Natural killer cell (primary cell): Measurements from ENCODE around the gene CDCA3. TPM values are rescaled to one million over a fixed set of nuclear protein-coding genes. Genes with fewer than 3 reads are reported as not detected.

Source experiments
- ATAC-seq, 3 donors: fragments of 150-1000 bp in 2 of 3; fragments of 200-7000 bp in 1 of 3; cut with Tn5 transposase; 1 replicate in 1 of 3; 2 replicates in 2 of 3; pipeline ENCODE4 v1.10.0; 2021; ENCODE audit warnings: mild to moderate bottlenecking in 2 of 3, moderate library complexity in 2 of 3
- DNase-seq, 2 donors: peaks; one replicate each; pipeline versions ENCODE4 v3.0.0 to v3.0.0-alpha.2; 2013 to 2021; ENCODE audit warnings: mixed read lengths in 1 of 2
- H3K27ac ChIP-seq: one replicate; pipeline ENCODE4 v1.5.1; 2013; ENCODE audit warnings: mild to moderate bottlenecking, low read length
- H3K27me3 ChIP-seq: one replicate; pipeline ENCODE4 v1.6.1; 2013; ENCODE audit warnings: low read length; ENCODE audit not compliant: control insufficient read depth, insufficient read depth
- H3K36me3 ChIP-seq: one replicate; pipeline ENCODE4 v1.6.1; 2013; ENCODE audit warnings: low read length; ENCODE audit not compliant: control insufficient read depth, insufficient read depth
- H3K4me1 ChIP-seq: one replicate; pipeline ENCODE4 v1.6.1; 2013; ENCODE audit warnings: low read length; ENCODE audit not compliant: control insufficient read depth, insufficient read depth
- H3K4me3 ChIP-seq: one replicate; pipeline ENCODE4 v1.5.1; 2013; ENCODE audit warnings: low read length
- H3K9me3 ChIP-seq: one replicate; pipeline ENCODE4 v1.6.1; 2013; ENCODE audit warnings: low read length; ENCODE audit not compliant: control insufficient read depth, insufficient read depth
- H3K27ac Mint-ChIP-seq, 2 donors: one replicate each; pipeline ENCODE4 v1.8.0; 2022; ENCODE audit warnings: mild to moderate bottlenecking in 2 of 2, mixed read lengths in 2 of 2, moderate library complexity in 1 of 2
- H3K27me3 Mint-ChIP-seq, 2 donors: one replicate each; pipeline ENCODE4 v1.8.0; 2022; ENCODE audit warnings: low read depth in 2 of 2, mixed read lengths in 2 of 2
- H3K36me3 Mint-ChIP-seq: one replicate; pipeline ENCODE4 v1.8.0; 2022; ENCODE audit warnings: mixed read lengths
- H3K4me1 Mint-ChIP-seq, 2 donors: one replicate each; pipeline ENCODE4 v1.8.0; 2022; ENCODE audit warnings: mixed read lengths in 2 of 2
- H3K4me3 Mint-ChIP-seq: one replicate; pipeline ENCODE4 v1.8.0; 2022; ENCODE audit warnings: mild to moderate bottlenecking, moderate library complexity, mixed read lengths
- H3K9me3 Mint-ChIP-seq, 2 donors: one replicate each; pipeline ENCODE4 v1.8.0; 2022; ENCODE audit warnings: mixed read lengths in 2 of 2
- WGBS: methylation state at CpG from one replicate; pipeline ENCODE4 v1.1.7; 2013; ENCODE audit warnings: missing lambda C conversion rate; ENCODE audit not compliant: insufficient coverage; 5-methylcytosine and 5-hydroxymethylcytosine counted together
- intact Hi-C: fragments of 100-400 bp; cut with micrococcal nuclease; formaldehyde crosslinking; loops from one replicate; pipeline ENCODE4 v1.14.2; 2022
- total RNA-seq, 4 donors: library from RNA; stranded (reverse); fragments of 120-200 nt in 1 of 4; gene quantifications; one replicate each; pipeline versions ENCODE4 v1.2.3 to v1.2.4, GENCODE V29; 2013 to 2022
- TF ChIP-seq, protein P1 (sequence below): fragments of 200-600 bp; IDR thresholded peaks from one replicate; pipeline ENCODE4 v1.8.0; 2022; ENCODE audit warnings: antibody characterized with exemption

The CDCA3 gene
- total RNA-seq, 3 donors from 2014 or later (not counting 1 experiment from before 2014, with no cell fraction given), result 1.4 to 3.3 (median 1.4) TPM

DNA sequence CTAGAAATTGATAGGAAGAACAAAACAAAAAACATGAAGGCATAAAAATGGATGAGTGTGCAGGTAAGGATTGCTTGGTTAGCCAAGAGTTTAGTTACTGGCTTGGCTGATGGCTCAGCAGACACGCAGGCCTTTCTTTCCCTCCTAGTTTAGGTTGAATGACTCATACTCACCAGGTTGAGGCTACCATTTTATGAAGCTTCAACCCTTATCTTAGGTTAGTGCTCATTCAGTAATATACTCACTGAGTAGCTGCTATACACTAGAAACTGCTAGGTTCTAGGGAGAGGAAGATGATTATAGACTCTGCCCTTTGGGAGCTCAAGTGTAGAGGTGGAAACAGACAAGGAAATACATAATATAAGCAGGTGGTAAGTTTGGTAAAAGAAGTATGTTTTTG is 16.8 kb downstream of the CDCA3 start:
- Histone ChIP-seq H3K36me3 (no peaks in the 10 kb centered on the region), H3K4me3 (no peak overlapping the region), H3K27ac (no peak overlapping the region), H3K9me3 (no peaks in the 10 kb centered on the region), H3K27me3 (peaks cover 7% of the 10 kb centered on the region), H3K4me1 (peaks cover 11% of the 10 kb centered on the region)
- H3K4me1 Mint-ChIP-seq, result peaks cover 4% of the 10 kb centered on the region in 2 donors
- WGBS, result 100% methylated on average over 1 of the region's 1 CpG
- H3K36me3 Mint-ChIP-seq, result no peaks in the 10 kb centered on the region
- H3K27me3 Mint-ChIP-seq, result peaks cover 21 to 22% of the 10 kb centered on the region in 2 donors
- no peak for ATAC-seq
- no peak overlapping the region for H3K4me3 Mint-ChIP-seq
- DNase-seq, result no peak
- H3K27ac Mint-ChIP-seq, result no peak overlapping the region
- TF ChIP-seq, protein P1, sequence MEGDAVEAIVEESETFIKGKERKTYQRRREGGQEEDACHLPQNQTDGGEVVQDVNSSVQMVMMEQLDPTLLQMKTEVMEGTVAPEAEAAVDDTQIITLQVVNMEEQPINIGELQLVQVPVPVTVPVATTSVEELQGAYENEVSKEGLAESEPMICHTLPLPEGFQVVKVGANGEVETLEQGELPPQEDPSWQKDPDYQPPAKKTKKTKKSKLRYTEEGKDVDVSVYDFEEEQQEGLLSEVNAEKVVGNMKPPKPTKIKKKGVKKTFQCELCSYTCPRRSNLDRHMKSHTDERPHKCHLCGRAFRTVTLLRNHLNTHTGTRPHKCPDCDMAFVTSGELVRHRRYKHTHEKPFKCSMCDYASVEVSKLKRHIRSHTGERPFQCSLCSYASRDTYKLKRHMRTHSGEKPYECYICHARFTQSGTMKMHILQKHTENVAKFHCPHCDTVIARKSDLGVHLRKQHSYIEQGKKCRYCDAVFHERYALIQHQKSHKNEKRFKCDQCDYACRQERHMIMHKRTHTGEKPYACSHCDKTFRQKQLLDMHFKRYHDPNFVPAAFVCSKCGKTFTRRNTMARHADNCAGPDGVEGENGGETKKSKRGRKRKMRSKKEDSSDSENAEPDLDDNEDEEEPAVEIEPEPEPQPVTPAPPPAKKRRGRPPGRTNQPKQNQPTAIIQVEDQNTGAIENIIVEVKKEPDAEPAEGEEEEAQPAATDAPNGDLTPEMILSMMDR, result no peak
- H3K9me3 Mint-ChIP-seq, result no peaks in the 10 kb centered on the region
- intact Hi-C loops, result no loop called here

- 91% methylated on average over 6 of the region's 6 CpGs for WGBS
- DNase-seq, result no peak
- Mint-ChIP-seq H3K9me3 (no peaks in the 10 kb centered on the region), H3K27ac (no peak overlapping the region), H3K4me1 (peaks cover 9 to 11% of the 10 kb centered on the region in 2 donors), H3K36me3 (no peaks in the 10 kb centered on the region), H3K4me3 (no peak overlapping the region), H3K27me3 (peaks cover 22 to 26% of the 10 kb centered on the region in 2 donors)
- Histone ChIP-seq H3K4me3 (no peak overlapping the region), H3K27ac (no peak overlapping the region), H3K36me3 (no peaks in the 10 kb centered on the region), H3K4me1 (peaks cover 17% of the 10 kb centered on the region), H3K9me3 (no peaks in the 10 kb centered on the region), H3K27me3 (peaks cover 12% of the 10 kb centered on the region)
- no peak for ATAC-seq
- intact Hi-C loops, result no loop called here
- TF ChIP-seq, protein P1, result no peak
Measured at GRCh38 chr12:6833189-6833890, 17.7 kb downstream of the CDCA3 start.

- Histone ChIP-seq H3K4me1 (peaks cover 23% of the 10 kb centered on the region), H3K9me3 (no peaks in the 10 kb centered on the region), H3K4me3 (no peak overlapping the region), H3K27ac (no peak overlapping the region), H3K36me3 (no peaks in the 10 kb centered on the region), H3K27me3 (peaks cover 20% of the 10 kb centered on the region)
- 90% methylated on average over 4 of the region's 4 CpGs for WGBS
- TF ChIP-seq, protein P1, result no peak
- Mint-ChIP-seq H3K36me3 (no peaks in the 10 kb centered on the region), H3K4me1 (peaks cover 19 to 23% of the 10 kb centered on the region in 2 donors), H3K9me3 (no peaks in the 10 kb centered on the region), H3K27me3 (peaks cover 32 to 35% of the 10 kb centered on the region in 2 donors), H3K4me3 (no peak overlapping the region), H3K27ac (no peak overlapping the region)
- ATAC-seq (no peak), DNase-seq (no peak)
- intact Hi-C loops, result no loop called here
Measured at GRCh38 chr12:6832125-6832524, 19.0 kb downstream of the CDCA3 start.
